ENCODE measurements around the gene CCDC187.
"Not testable (repeated sequence)": the region's sequence is repeated elsewhere in the genome, so short reads cannot be mapped to it uniquely, and the experiment has no call there.

Gene CCDC187

DNA sequence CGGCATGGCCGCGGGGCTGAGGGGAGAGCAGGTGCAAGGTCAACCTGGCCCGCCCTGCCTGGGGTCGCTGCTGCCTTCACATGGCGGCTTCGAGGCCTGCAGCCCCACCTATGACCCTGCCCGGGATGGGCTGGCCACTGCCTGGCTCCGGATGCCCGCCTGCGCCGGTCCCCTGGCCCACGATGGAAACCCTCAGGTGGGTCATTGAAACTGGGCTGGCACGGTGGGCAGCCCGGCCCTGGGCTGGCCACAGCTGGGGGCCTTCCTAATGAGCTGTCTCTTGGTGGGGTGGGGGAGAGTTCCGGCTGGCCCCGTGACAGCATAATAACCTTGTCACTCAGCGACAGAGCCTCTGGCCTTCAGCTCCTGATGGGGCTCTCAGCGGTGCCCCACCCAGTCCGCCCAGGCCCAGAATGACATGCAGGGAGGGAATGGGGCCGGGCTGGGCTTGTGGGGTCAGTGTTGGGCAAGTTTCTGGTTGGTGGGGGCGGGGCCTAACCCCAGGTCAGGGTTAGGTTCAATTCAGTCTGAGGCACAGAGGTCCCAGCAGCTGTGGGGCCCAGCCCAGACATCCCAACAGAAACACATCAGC lies at the start of gene CCDC187:
Gene CCDC187 (minus strand): TSS at position 270 of the 592 bp plus-strand sequence. CDS start 264 bp downstream, at position 6.
- no peak for DNase-seq (ENCODE audit: low read depth)

DNA sequence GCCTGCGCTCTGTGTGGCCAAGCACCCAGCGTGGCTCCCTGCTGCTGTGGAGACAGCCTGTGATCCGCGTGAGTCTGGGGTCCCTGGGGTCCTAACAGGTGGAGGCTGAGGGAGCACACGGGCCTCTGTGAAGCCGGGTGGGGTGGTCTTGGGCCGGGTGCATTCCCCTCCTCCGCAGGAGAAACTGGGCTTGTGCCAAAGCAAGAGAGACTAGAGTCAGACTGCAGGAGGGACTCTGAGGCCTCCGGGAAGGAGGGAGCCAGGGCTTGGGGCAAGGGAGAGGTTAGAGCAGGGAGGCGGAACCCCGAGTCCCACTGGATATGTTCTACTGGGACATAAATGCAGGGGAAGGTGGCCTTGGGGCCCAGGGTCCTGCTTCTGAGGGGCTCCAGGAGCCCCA lies 49.2 kb upstream of the CCDC187 start:
- DNase-seq (ENCODE audit: low read depth), result no peak

DNA sequence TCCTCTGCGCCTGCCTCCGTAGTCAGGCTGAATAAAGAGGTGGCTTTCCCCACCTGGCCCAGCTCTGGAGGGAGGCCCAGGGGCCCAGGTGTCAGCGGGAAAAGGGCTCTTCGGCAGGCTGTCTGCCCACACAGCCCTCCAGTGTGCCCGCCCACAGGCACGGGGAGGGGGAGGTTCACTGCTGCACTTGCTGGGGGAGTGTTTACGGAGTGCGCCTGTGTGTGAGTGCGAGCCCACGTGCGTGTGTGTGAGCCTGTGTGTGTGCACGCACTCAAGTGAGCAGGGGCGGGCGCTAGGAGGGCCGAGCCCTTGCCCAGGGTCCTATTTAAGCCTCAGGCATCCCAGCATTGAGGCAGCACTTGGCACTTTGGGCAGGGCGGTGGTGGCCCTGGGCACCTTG lies 48.8 kb upstream of the CCDC187 start:
- DNase-seq (ENCODE audit: low read depth), result no peak

DNA sequence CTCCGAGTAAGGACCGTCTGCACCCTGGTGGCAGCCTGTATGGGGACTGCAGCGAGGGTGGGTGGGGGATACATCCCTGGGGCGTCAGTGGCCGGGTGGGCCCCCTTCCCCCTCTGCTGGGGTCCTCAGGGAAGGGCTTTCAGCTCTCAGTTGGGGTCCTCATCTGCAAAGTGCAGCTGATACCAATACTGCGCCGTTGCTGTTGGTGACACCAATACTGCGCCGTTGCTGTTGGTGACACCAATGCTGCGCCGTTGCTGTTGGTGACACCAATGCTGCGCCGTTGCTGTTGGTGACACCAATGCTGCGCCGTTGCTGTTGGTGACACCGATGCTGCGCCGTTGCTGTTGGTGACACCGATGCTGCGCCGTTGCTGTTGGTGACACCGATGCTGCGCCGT lies 48.0 kb upstream of the CCDC187 start:
- DNase-seq (ENCODE audit: low read depth), result not testable (repeated sequence)

DNA sequence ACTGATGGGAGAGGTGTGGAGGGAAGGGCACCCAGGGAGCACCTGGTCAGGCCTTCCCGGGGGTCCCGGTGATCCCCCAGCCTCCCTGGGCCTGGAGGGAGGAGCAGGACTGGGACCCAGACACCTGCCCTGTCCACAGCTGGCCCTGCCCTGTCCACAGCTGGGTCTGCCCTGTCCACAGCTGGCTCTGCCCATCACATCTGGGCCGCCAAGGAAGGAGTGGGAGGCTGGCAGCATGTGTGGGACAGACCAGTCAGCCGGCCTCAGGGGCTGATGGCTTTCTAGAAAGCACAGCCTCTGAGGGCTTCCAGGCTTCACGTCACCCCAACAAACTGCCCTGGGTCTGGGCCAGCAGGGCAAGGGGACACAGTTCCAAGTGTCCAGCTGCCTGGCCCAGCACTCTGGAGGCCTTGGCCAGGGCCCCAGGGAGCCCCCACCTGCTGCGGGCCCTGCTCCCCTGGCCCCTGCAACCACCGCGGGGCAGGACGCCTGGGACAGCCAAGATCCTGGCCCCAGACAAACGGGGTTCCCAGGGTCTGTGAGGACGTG lies 47.4 kb upstream of the CCDC187 start:
- no peak for DNase-seq (ENCODE audit: low read depth)

DNA sequence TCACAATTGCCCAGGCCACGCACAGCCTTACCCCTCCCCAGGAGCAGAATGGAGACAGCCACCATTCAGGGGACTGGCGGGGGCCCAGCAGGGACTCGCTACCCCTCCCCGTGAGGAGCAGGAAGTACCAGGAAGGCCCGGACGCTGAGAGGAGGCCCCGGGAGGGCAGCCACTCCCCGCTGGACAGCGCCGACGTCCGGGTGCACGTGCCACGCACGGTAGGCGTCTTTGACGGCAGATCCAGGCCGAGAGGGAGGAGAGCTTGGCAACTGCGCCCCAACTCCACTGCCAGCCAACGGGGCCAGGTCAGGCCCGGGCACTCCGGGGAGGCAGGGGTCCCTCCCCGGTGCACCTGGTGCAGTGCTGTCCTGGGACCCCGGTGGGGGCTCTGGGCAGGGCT lies 45.7 kb upstream of the CCDC187 start:
- no peak for DNase-seq (ENCODE audit: low read depth)

DNA sequence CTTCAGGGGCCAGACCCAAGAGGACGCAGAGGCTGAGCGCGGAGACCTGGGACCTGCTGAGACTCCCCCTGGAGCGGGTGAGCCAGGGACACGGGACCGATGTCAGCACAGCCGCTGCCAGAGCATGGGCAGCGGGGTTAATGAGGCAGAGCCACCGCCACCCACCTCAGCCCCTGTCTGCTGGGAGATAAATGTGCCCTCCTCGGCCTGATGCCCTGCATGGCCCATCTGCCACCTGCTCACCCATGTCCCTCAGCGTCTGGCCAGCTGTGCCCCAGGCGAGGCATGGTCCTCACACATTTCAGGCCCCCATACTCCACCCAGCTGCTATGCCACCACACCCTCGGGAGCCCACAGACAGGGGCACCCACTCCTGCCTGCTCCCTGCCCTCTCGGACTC lies 44.8 kb upstream of the CCDC187 start:
- DNase-seq (ENCODE audit: low read depth), result no peak

DNA sequence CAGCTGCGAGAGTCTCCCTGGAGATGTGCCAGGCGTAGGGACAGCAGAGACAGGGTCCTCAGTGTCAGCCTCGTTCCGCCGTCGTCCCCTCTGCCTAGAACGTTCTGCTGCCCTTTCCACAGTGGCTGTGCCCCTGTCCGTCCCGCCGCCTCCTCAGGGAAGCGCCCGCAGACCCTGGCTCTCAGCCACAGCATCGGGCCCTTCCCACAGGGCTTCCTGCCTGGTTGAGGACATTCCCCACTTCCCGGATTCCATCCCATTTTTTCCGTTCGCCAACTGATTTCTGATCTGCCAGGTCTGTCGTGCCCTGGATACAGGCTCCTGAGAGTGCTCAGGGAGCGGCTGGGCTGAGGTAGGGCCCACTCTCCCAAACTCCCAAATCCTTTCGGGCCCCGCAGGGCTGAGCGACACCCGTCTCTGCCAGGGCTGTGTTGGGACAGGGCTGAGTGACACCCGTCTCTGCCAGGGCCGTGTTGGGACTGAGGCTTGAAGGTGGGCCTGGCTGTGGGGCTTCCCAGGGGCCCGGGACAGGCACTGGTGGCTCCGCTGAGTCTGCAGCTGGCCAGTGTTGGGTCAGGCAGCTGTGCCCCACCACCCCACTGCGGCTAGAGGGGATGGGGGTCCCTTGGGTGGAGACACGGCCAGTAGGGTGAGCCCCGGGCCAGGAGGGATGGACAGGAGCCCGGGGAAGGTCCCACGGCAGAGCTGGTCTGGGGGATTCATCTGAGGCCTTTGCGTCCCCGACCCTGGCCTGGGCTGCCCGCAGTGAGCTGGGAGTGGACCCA lies 43.8 kb upstream of the CCDC187 start:
- DNase-seq (ENCODE audit: low read depth), result no peak

DNA sequence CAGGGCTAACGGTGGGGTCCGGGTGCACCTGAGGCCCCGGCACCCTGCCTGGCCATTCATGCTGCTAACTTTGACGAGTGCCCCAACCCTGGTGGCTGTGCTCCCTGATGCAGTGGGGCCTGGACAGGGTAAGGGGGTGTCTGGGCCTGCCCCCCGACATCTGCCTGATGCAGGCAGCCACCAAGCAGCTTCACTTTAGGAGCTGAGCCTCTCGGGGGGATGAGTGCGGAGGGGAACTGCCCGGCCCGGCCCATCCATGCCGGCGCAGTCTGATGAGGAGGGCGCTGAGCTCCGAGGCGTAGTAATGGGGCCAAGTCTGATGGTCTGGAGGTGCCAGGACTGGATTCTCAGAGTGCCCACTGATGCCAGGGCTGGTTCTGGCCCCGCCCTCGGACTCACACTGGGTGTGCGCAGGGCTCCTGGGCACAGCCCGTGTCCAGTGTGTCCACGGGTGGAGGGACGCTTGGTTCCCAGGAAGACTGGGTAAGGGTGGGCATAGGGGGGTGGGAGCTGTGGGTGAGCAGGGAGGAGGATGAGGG lies 43.1 kb upstream of the CCDC187 start:
- no peak for DNase-seq (ENCODE audit: low read depth)

DNA sequence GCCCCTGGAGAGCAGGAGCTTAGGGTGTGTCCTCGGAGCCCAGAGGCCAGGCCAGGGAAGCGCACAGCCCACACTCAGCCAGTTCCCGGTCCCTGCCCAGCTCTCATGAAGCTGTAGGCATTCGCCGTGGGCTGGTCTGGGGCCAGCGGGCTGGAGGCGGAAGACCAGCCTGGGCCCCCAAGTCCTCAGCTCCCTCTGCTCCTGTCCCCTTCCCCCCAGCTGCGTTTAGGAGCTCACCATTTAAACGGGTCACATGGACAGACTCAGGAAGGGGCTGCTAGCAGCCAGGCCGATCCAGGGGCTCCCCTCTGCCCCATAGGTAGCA lies 42.2 kb upstream of the CCDC187 start:
- DNase-seq (ENCODE audit: low read depth), result no peak

DNA sequence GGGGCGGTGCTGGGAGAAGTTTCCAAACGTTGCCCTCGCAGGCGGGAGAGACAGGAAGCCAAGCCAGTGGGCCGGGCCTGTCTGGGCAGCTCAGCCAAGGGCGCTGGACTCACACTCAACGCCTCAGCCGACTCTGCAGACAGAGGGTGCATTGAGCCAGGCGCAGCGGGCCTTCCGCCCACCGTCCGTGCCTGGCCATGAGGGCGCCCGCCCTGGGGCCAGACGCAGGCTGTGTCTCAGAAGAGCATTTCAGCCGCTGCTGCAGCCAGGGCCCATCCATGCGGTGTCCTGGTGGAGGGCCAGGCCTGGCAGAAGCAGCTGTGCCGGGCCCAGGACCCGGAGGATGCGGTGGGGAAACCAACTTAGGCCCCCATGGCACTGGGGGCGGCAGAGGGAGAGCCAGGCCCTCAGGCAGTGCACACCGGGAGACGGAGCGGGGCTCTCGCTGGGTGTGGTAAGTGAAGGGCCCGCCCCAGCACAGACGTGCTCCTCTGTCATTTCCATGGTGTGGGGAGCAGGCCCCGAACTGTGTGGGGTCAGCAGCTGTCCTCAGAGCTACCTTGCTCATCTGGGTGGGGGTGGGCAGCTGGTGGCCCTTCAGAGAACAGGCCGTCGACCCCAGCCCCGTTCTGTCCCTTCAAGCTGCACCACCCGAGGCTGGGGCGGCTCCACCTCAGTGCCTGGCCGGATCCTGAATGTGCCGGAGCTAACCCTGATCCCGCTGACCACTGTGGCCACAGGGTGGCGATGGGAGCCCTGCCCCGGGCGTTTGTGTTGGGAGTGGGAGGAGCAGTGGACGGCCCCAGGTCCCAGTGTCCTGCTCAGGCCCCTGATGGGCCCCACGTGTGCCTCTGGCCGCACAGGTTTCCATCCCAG lies 41.6 kb upstream of the CCDC187 start:
- DNase-seq (ENCODE audit: low read depth), result peak; percentile 38

DNA sequence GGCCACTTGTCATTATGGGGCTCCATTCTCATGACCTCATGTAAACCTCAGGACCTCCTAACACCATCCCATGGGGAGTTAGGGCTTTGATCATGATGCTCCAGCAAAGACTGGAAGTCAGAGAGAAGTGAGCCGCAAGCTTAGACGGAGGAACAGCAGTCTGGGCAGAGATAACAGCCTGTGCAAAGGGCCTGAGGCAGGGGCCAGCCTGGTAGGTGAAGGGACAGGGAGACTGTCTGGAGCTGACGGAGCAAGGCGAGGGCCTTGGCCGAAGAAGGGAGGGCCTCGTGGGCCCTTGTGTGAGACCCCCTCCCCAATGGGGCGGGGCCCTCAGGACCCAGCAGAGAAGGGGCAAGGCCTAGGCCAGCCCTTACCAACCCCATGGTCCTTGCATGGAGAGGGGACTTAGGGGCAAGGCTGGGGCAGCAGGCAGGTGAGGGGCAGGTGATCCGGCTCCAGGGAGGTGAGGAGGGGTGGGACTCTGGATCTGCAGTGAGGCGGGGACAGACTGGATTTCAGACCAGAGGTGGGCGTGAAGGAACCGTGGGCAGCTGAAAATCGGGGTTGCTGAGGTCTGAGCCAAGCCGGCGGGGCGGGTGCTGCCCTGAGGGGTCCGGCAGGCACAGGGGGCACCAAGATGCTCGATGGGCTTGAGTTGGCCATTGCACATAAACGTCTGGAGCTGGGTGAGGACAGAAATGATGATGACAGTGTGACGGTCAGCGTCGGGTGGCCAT lies 40.8 kb upstream of the CCDC187 start:
- no peak for DNase-seq (ENCODE audit: low read depth)

DNA sequence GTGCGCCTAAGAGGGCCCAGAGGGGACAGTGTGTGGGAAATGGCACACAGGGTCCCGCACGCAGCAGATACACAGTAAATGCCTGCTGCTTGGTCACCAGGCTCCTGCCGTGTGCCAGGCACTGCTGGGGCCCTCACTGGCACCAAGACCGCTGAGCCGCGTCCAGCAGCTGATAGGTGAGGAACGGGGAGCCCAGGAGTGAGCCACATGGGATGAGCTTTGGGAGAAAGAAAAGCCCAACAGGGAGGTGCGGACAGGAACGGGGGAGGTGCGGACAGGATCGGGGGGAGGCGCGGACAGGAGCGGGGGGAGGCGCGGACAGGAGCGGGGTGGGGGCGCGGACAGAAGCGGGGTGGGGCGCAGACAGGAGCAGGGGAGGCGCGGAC lies 40.0 kb upstream of the CCDC187 start:
- no peak for DNase-seq (ENCODE audit: low read depth)

DNA sequence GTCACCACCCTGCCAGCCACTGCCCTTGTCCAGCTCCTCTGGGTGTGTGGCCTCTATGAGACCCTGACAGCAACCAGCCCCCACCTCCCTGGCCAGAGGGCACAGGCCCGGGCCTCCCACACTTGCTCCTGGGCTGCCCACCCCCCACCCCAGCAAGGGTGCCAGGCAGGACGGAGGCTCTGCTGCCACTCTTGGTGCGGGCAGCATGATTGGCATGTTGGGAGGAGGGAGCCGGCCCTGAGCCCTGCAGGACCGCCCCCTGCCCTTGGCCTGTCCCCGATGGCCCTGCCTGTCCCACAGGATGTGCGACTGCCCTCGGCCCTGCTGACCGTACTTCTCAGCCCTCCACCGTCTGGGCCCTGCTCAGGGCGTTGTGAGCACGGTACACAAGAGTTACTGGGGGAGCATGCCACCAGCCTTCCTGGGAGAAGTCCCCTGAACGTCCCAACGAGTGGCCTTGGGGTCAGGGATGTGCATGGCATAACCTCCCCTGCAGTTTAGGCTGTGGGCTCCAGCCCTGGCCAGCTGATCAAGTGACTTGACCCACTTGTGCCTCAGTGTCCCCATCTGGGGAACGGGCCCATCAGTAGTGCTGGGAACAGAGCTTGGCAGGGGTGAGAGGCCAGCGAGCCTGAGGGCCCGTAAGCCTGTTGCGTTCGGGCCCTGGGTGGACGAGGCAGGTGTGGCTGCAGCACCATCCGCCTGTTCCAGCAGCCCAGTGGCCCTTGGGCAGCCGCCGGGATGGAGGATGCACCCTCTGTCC lies 39.4 kb upstream of the CCDC187 start:
- no peak for DNase-seq (ENCODE audit: low read depth)

DNA sequence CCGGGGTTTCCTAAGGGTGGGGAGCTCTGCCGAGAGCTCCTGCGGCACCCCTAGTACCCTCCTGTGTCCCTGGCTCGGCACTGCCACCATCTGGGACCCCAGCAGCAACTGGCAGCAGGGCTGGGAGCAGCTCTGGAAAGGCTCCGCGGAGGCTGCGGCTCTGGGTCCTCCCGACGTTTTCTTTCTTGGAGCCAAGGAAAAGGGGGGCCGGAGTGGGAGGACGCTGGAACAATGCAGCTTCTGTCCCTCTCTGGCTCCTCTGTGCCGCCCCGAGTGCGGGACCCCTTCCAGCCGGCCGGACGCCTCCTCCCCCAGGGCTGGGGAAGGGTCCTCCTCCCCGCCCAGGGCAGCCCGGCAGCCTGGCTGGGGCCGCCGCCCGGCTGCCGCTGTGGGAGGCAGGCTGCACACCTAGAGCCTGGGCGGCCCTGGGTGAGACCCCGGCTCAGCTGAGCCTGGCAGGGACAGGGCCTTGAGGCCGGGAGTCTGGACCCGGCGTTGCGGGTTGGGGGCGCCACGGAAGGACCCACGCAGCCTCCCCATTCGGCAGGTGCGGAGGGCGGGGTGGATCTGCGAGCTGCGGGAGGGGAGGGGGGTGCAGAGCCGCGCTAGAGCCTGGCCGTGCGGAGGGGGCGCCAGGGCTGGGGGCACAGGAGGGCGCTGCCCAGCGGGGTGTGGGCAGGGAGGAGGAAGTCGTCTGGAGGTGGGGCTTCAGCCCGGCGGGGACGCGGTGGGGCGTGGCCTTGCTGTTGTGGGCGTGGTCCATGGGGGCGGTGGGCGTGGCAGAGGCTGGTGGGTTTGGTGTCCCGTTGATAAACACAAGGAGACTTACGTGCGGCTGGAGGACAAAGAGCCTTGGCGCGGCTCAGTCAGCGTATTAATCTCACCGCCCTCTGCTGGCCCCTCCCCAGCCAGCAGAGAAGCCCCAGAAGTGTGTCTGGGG lies 38.6 kb upstream of the CCDC187 start:
- DNase-seq (ENCODE audit: low read depth), result no peak

DNA sequence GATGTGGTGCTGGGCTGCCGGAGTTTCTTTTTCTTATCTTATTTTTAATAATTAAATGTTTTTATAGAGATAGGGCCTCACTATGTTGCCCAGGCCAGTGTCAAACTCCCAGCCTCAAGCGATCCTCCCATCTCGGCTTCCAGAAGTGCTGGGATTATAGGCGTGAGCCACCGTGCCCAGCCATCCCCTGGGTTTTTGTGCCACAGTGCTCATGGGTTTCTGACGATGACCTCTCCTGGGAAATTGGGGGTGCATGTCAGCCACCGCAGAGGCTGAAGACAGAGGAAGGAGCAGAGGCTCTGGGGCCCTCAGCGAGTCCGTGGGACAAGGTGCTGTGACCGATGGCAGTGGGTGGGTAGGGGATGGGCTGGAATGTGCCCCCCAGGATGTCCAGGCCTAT lies 37.9 kb upstream of the CCDC187 start:
- DNase-seq (ENCODE audit: low read depth), result no peak

DNA sequence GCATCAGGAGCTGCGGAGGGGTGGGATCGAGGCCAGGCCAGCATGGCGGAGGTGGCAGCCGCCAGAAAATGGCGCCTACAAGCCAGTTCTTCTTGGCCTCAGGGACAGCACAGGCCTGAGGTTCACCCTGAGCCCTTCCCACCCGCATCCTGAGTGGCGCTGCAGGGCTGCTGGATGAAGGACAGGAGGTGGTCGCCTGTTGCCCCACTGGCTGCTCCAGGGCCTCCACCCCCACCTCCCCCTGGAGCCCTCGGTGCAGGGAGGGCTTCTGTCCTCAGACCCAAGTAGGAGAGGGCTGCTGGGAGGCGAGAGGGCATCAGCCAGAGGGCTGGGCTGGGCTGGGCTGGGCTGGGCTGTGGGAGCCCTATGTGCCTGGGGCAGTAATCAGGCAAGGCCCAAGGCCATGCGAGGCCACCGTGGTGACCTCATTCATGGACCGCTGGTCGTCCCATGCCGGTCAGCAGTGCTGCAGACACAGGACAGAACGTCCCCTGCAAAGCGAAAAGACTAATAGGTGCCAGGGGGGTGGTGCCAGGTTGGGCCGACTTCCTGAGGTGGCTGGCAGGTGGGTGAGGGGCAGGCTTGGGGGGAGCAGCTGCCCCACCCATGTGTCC lies 37.3 kb upstream of the CCDC187 start:
- no peak for DNase-seq (ENCODE audit: low read depth)

DNA sequence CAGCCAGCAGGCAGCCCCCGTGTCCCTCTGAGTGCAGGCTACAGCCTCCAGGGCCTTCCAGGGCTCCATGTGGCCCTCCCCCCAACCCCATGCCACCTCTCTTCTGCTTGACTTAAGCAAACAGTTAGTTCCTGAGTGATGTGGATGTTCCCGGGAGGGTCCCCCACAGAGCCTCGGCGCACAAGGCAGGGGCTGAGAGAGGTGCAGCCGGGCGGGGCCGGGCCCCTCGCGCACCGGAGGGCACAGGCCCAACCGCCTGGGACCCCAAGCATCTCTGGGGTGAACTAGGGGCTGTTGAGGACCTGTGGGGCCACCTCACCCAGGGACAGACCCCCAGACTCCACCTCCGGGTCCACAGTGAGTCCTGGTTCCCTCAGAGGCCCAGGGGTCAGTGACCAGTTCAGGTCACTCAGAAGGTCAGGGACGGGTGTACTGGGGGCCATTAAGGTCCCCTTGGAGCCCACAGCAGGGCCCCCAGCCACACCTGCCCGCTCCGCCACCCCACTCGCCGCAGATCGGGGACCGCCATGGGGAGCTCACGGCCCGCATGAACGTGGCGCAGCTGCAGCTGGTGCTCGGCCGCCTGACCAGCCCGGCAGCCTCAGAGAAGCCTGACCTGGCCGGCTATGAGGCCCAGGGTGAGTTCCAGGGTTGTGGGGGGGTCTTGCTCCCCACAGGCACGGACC lies 36.6 kb upstream of the CCDC187 start:
- no peak for DNase-seq (ENCODE audit: low read depth)

DNA sequence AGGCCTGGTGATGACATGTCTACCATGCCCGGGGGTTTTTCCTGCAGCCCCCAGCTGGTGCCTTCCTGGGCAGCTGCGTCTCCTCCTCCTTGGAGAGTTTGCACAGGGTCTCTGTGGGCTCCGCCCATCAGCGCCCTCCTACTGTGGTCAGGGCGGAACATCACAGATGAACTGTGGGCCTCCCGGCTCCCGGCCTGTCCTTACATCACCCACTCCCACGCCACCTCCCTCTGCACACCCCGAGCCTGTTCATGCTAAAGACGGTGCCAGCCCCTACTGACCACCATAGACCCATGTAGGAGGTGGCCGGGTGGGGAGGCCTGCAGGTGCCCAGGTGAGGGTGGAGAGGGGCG lies 36.0 kb upstream of the CCDC187 start:
- DNase-seq (ENCODE audit: low read depth), result no peak

All from stromal cell of bone marrow (primary cell).